Left hindlimb (tissue), 1 donor: Measurements from ENCODE around the gene CCNB1IP1.
A peak's percentile ranks its signal among the peaks of the same experiment; 100 is the strongest.
"Not testable (repeated sequence)": the region's sequence is repeated elsewhere in the genome, so short reads cannot be mapped to it uniquely, and the experiment has no call there.

Experiments
- DNase-seq: peaks from one replicate; pipeline ENCODE4 v3.0.0-alpha.2; 2018

The CCNB1IP1 gene, protein sequence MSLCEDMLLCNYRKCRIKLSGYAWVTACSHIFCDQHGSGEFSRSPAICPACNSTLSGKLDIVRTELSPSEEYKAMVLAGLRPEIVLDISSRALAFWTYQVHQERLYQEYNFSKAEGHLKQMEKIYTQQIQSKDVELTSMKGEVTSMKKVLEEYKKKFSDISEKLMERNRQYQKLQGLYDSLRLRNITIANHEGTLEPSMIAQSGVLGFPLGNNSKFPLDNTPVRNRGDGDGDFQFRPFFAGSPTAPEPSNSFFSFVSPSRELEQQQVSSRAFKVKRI

DNA sequence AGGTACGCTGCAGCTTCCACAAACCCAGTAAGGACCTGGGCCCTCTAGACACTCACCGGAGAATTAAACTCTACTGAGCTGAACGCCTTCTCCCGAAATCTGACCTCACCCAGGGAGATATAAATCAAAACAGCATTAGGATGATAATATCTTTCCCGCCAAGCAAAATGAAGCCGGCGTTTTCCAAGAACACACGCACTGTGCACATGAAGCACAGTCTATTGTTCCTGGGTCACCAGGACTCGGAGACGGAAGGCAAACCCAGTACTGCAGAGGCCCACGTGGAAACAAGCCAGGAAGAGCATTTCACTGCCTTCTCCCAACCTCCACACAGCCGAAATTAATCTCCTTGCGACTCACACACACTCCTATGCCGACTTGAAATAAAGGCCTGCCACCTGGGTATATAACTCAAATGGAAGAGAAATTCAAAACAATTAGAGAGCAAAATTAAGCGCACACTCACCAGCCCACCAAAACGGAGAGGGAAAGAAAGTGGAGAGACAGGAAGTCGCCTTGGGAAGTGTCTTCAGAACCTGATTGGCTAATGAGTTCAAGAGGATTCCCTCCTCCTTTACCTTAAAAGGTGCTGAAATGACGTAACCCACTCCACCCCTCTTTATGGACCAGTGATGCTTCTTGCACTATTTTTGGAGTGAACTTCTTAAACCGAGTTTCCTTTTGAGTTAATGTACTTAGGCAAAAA, at the start of gene CCNB1IP1:
CCNB1IP1 (minus strand) TSS at position 492 of the 706 bp plus-strand sequence. CDS start 16,756 bp downstream, outside the sequence.
- DNase-seq, result peak; percentile 74

GRCh38 chr14:20382526-20382925, 49.4 kb upstream of the CCNB1IP1 start:
- DNase-seq, result no peak

DNA sequence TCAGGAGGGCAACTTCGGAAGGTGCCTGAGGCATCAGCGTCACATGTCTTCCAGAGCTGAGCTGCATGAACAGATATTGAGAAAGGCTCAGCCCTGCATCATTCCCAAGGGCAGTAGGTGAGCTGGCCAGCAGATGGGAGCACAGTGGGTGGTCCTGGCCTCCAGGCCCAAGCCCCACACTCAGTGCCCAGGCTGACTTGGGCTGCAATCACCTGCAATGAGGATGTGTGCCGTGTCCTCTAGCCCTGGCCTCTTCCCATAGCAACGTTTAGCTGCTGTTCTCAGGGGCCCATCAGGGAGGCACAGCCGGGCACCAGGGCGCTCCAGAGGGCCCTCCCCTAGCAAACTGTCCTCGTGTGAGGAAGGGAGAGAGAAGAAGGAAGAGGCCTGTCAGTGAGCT, 48.3 kb upstream of the CCNB1IP1 start:
- no peak for DNase-seq

- DNase-seq, result no peak
Measured at GRCh38 chr14:20380681-20381080, 47.6 kb upstream of the CCNB1IP1 start.

DNA sequence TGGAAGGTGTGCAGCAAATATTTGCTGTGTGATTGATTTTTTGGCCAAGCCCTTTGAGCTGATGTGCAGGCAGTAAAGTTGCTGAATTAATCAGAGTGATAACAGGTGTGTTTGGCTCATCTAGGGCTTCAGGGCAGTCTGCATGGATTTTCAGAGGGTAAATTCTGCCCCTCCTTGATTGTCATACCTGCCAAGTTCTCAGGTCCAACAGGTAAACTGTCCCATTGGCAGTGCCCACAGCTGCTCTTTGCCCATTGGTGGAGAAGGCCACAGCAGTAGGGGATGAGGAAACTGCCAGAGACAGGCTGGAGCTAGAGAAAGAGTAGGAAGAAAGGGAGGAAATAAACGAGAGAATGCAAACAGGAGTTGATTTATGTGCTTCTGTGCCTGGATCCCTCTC, 46.7 kb upstream of the CCNB1IP1 start:
- no peak for DNase-seq

DNA sequence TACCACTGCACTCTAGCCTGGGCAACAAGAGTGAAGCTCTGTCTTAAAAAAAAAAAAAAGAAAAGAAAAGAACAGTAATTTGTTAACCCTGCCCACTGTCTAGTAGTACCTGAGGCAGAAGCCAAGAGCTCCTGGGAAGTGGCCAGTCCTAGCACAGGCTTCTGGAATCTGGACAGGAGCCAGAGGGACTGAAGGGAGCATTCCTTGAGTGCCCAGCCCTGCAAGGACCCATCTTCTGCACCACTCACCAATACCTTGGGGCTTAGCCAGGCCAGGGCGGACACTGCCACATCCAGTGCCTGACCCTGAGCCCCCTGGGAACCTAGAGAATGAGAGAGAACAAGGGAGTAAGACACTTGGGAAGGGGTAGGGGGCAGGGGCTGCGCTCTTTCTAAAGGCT, 44.1 kb upstream of the CCNB1IP1 start:
- no peak for DNase-seq

- DNase-seq, result no peak
Measured at GRCh38 chr14:20376071-20376588, 43.1 kb upstream of the CCNB1IP1 start.

DNA sequence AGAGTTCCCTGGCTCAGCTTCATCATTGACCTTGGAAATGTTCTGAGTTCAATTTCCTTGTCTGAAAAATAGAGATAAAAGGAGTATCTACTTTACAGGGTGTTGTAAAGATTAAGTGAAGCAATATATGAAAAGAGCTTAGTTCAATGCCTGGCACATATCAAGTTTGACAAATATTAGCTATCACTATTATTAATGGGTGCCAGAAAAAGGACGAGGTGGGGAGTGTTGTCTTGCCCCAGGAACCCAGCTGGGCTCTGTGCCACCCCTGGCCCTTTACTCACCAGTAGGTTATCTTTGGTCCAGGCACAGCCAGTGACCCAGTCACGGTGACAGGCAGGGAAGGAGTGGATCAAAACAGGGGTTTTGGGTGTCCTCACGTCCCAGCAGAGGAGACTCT, 42.4 kb upstream of the CCNB1IP1 start:
- no peak for DNase-seq

- DNase-seq, result no peak
Measured at GRCh38 chr14:20372796-20373195, 39.7 kb upstream of the CCNB1IP1 start.

DNA sequence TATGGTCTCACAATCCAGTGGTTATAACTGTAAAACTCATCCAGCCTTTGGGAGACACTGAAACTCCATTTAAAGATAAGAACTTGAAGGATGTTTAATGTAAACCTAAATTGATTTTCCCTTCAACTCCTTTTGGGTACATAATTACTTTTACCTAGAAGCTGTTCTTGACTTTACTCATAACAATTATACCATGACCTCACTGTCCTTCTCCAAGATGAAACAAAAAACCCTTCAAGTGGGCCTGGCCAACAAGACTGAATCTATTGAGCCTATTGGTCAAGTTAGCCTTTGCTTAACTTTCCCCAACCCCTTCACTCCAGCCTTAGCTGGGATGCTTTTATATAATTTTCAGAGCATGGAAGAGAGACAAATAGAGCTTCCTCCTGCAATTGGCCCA, 32.8 kb upstream of the CCNB1IP1 start:
- no peak for DNase-seq

DNA sequence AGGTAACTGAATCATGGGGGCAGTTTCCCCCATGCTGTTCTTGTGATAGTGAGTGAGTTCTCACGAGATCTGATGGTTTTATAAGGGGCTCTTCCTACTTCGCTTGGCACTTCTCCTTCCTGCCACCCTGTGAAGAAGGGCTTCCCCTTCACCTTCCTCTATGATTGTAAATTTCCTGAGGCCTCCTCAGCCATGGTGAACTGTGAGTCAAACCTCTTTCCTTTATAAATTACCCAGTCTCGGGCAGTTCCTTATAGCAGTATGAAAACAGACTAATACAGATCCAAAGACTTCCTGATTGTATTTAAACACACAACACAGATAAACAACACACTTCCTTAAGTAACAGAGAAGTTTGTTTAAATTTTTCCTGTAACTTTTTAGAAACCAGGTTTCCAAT, 25.4 kb upstream of the CCNB1IP1 start:
- not testable (repeated sequence) for DNase-seq

GRCh38 chr14:20356422-20356821, 23.3 kb upstream of the CCNB1IP1 start:
- no peak for DNase-seq

DNA sequence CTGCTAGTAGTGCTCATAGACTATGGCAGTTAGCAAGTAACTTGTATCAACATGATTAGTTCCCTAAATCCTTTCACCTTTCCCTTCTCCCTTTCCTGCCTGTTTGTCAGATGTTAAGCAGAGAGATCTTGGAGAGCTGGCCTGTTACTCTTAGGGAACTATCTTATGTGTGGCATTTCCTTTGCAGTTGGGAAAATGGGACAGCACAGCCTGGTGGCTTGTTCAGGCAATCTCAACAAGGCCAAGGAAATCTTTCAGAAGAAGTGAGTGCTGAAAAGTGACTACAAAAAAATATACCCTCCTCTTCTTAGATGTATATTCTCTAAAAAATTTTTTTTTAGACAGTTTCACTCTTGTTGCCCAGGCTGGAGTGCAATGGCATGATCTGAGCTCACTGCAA, 17.8 kb upstream of the CCNB1IP1 start:
- no peak for DNase-seq

- DNase-seq, result no peak
Measured at GRCh38 chr14:20350282-20350681, 17.2 kb upstream of the CCNB1IP1 start.

DNA sequence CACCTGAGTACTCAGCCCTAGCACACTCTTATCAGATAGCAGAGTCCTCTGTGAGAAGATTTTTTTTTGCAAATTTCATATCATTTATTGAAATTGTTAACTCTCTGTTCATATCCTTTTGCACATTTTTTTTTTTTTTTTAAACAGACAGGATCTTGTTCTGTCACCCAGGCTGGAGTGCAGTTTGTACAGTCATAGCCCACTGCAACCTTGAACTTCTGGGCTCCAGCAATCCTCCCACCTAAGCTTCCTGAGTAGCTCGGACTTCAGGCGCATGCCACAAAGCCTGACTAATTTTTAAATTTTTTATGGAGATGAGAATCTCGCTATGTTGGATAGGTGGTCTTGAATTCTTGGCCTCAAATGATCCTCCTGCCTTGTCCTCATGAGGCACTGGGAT, 14.7 kb upstream of the CCNB1IP1 start:
- DNase-seq, result no peak

GRCh38 chr14:20346713-20347112, 13.6 kb upstream of the CCNB1IP1 start:
- DNase-seq, result no peak

DNA sequence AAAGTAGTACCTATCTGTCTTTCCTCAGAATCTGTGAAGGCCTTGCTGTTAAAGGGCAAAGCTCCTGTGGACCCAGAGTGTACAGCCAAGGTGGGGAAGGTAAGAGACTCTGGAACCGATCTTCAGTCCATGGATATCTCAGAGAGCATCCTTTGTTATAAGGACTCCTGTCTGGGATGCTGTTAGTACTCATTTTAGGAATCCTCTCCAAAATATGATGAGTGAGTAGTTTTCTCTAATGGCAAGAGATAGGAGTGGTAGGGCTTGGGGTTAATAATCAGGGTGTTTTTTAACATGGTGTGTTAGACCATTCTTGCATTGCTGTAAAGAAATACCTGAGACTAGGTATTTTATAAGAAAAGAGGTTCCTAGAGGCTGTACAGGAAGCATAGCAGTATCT, 12.3 kb upstream of the CCNB1IP1 start:
- no peak for DNase-seq

GRCh38 chr14:20343862-20344220, 10.8 kb upstream of the CCNB1IP1 start:
- no peak for DNase-seq

GRCh38 chr14:20343092-20343861, 10.2 kb upstream of the CCNB1IP1 start, which contains the start of gene PARP2:
Gene PARP2, plus strand, starts transcription at chr14:20343635. Its CDS starts 7 bp downstream, at chr14:20343642.
- DNase-seq, result peak; percentile 98

DNA sequence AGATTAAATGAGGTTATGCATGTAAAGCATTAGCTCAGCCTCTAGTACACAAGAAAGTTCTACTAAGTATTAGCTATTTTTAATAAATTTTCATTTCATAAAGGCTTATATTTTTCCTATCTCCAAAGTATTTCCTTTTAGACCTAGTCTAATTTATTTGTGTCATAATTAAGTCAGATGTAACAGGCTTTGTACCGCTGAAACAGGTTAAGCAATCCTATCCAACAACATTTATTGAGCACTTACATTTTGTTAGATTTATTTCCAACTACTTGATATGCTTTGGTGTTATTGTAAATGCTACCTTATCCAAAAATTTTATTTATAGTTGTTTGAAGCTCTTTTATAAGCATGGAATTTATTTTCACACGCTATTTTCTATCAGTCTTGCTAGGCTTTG, 8.6 kb upstream of the CCNB1IP1 start:
- DNase-seq, result no peak

GRCh38 chr14:20341032-20341431, 8.0 kb upstream of the CCNB1IP1 start:
- not testable (repeated sequence) for DNase-seq

DNA sequence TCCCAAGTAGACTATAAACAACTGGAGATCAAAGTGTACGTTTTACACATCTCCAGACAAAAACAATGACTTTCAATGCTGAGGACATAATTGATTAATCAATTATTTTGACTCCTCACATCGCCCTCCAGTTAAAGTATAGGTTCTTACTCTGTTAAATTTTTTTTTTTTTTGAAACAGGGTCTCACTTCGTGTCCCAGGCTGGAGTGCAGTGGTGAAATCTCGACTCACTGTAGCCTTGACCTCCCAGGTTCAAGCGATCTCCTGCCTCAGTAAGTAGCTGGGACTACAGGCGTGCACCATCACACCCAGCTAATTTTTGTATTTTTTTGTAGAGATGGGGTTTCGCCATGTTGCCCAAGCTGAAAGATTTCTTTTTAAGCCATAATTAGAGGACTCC, 938 bp upstream of the CCNB1IP1 start:
- no peak for DNase-seq

DNA sequence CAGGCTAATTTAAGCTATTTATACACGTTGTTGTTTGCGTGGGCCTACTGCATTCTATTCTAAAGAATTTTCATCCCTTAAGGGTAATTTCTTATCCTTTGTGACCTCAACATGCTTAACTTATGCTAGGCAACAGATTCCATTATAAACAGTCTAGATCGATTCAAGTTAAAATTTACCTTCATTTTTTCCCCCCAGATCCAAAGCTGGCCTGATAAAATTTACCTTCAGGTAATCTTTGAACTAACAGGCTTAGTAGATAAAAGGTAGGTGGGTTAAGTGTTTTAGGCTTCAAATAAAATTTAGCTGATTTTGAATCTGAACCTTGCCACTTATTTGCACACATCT, 389 bp upstream of the CCNB1IP1 start:
- DNase-seq, result no peak

GRCh38 chr14:20332431-20332787, 670 bp downstream of the CCNB1IP1 start:
- no peak for DNase-seq
